Transverse colon (tissue), 4 donors: ENCODE data around the gene PDK3. TPM values are rescaled to one million over a fixed set of nuclear protein-coding genes. Genes with fewer than 3 reads are reported as not detected.

Source experiments
- DNase-seq: peaks from one replicate; pipeline ENCODE4 v3.0.0-alpha.2; 2019
- H3K27ac ChIP-seq, 4 donors: fragments of 200-600 bp; sonication (generic); 2 replicates each; pipeline ENCODE4 v1.5.1; 2016 to 2018; ENCODE audit warnings: inconsistent platforms in 4 of 4
- H3K27me3 ChIP-seq: fragments of 200-600 bp; sonication (generic); 2 replicates; pipeline ENCODE4 v1.5.1; 2017; ENCODE audit warnings: inconsistent platforms
- H3K36me3 ChIP-seq, 4 donors: fragments of 200-600 bp; sonication (generic); 2 replicates each; pipeline ENCODE4 v1.5.1; 2017 to 2019; ENCODE audit warnings: inconsistent platforms in 4 of 4
- H3K4me1 ChIP-seq, 4 donors: fragments of 200-600 bp; sonication (generic); 2 replicates each; pipeline ENCODE4 v1.5.1; 2017 to 2020; ENCODE audit warnings: inconsistent platforms in 4 of 4
- H3K4me3 ChIP-seq, 4 donors: fragments of 200-600 bp; sonication (generic); 1 replicate in 1 of 4; 2 replicates in 3 of 4; pipeline versions ENCODE4 v1.5.1 to v1.6.1; 2017 to 2019; ENCODE audit warnings: inconsistent platforms in 4 of 4
- H3K9me3 ChIP-seq, 2 donors: fragments of 200-600 bp; sonication (generic); 2 replicates each; pipeline ENCODE4 v1.5.1; 2017 to 2019; ENCODE audit warnings: inconsistent platforms in 2 of 2
- CTCF ChIP-seq, 5 experiments: fragments of 200-600 bp in 3 of 5; fragments of 450-650 bp in 2 of 5; sonication (generic) in 3 of 5; IDR thresholded peaks; 1 replicate in 2 of 5; 2 replicates in 3 of 5; pipeline ENCODE4 v1.5.1; 2016 to 2017; ENCODE audit warnings: antibody characterized with exemption in 5 of 5, inconsistent platforms in 3 of 5, mild to moderate bottlenecking in 2 of 5, moderate library complexity in 1 of 5
- EP300 ChIP-seq: sonication (generic); formaldehyde crosslinking; IDR thresholded peaks from one replicate; pipeline ENCODE4 v1.6.1; 2017; ENCODE audit warnings: antibody characterized with exemption, low read depth
- POLR2A ChIP-seq: fragments of 450-650 bp; IDR thresholded peaks from one replicate; pipeline ENCODE4 v1.6.1; 2016; ENCODE audit warnings: antibody characterized with exemption, mild to moderate bottlenecking, moderate library complexity
- POLR2AphosphoS5 ChIP-seq, 3 donors: sonication (generic); formaldehyde crosslinking; IDR thresholded peaks; one replicate each; pipeline ENCODE4 v1.6.1; 2016; ENCODE audit warnings: antibody characterized with exemption in 3 of 3
- WGBS, 2 donors: methylation state at CpG; one replicate each; pipeline ENCODE4 v1.1.5; 2018; ENCODE audit warnings: low coverage in 1 of 2; 5-methylcytosine and 5-hydroxymethylcytosine counted together
- in situ Hi-C, 4 donors: fragments of 200-750 bp; cut with MboI; loops; one replicate each; pipeline versions ENCODE4 v1.15.0 to v1.15.1; 2017; ENCODE audit warnings: low sequenced_read_pairs in 3 of 4, low pct_ligation_motif_present in 1 of 4, low pct_unique_long_range_greater_than_20kb in 1 of 4
- intact Hi-C: fragments of 100-400 bp; cut with DNase I; formaldehyde crosslinking; loops from one replicate; pipeline ENCODE4 v1.15.1; 2023; ENCODE audit warnings: low total_unique reads
- total RNA-seq, 4 donors: library from RNA; depleted of rRNA; stranded (reverse); fragments of >200 nt; gene quantifications; one replicate each; pipeline ENCODE4 v1.1.0, GENCODE V29; 2016

Gene PDK3
- total RNA-seq, 4 donors from 2014 or later = 9.4 to 36.8 (median 27.0) TPM

- Histone ChIP-seq H3K27ac (no peak overlapping the region), H3K27me3 (no peaks in the 10 kb centered on the region), H3K4me3 (no peak overlapping the region), H3K9me3 (no peaks in the 10 kb centered on the region), H3K36me3 (no peaks in the 10 kb centered on the region), H3K4me1 (peaks cover 0 to 5% (median 2%) of the 10 kb centered on the region in 4 donors)
- no peak for TF ChIP-seq EP300
- TF ChIP-seq POLR2AphosphoS5 (IDR thresholded peaks at IDR 0.05) = no peak
- TF ChIP-seq POLR2A = no peak
- no peak for TF ChIP-seq CTCF (IDR thresholded peaks at IDR 0.05)
- WGBS, 2 donors = 87 to 100% methylated on average over 1 to 5 of the region's 5 CpGs
- in situ Hi-C loops = no loop called here
- intact Hi-C loops = no loop called here
- no peak for DNase-seq
Observed at GRCh38 chrX:24485323-24485722, 20.2 kb downstream of the PDK3 start.

GRCh38 chrX:24485976-24486680, 21.0 kb downstream of the PDK3 start:
- Histone ChIP-seq H3K27ac (no peak overlapping the region), H3K9me3 (no peaks in the 10 kb centered on the region), H3K27me3 (no peaks in the 10 kb centered on the region), H3K4me3 (no peak overlapping the region), H3K36me3 (no peaks in the 10 kb centered on the region), H3K4me1 (no peaks in the 10 kb centered on the region)
- WGBS, 2 donors = 82% methylated on average over 9 of the region's 10 CpGs; no CpG with 5 or more reads in 1 of the 2 donors
- in situ Hi-C loops = no loop called here
- TF ChIP-seq POLR2AphosphoS5 (IDR thresholded peaks at IDR 0.05) = no peak
- no peak for TF ChIP-seq CTCF (IDR thresholded peaks at IDR 0.05)
- TF ChIP-seq EP300 = no peak
- no peak for TF ChIP-seq POLR2A
- DNase-seq = no peak
- intact Hi-C loops = no loop called here

- DNase-seq = no peak
- in situ Hi-C loops = no loop called here
- Histone ChIP-seq H3K9me3 (no peaks in the 10 kb centered on the region), H3K36me3 (no peaks in the 10 kb centered on the region), H3K27ac (no peak overlapping the region), H3K4me1 (no peaks in the 10 kb centered on the region), H3K4me3 (no peak overlapping the region), H3K27me3 (no peaks in the 10 kb centered on the region)
- TF ChIP-seq EP300 = no peak
- intact Hi-C loops = no loop called here
- WGBS, 2 donors = 89 to 100% methylated on average over 2 to 3 of the region's 3 CpGs
Observed at GRCh38 chrX:24487571-24487970, 22.5 kb downstream of the PDK3 start.

- Histone ChIP-seq H3K9me3 (no peaks in the 10 kb centered on the region), H3K4me1 (peaks cover 0 to 20% (median 8%) of the 10 kb centered on the region in 4 donors), H3K4me3 (no peak overlapping the region), H3K27me3 (no peaks in the 10 kb centered on the region), H3K36me3 (no peaks in the 10 kb centered on the region), H3K27ac (no peak overlapping the region)
- intact Hi-C loops (no loop called here), in situ Hi-C loops (no loop called here)
- WGBS, 2 donors = 76 to 86% methylated on average over 1 to 4 of the region's 4 CpGs
- no peak for DNase-seq
- no peak for TF ChIP-seq POLR2A
- TF ChIP-seq POLR2AphosphoS5 (IDR thresholded peaks at IDR 0.05) = no peak
- no peak for TF ChIP-seq EP300
- no peak for TF ChIP-seq CTCF (IDR thresholded peaks at IDR 0.05)
Observed at GRCh38 chrX:24491741-24492140, 26.7 kb downstream of the PDK3 start.
